Neutrophil (primary cell): ENCODE measurements around the gene DIRAS1.

Experiments used
- H3K27ac ChIP-seq: fragments of 200-600 bp; sonication (generic); 2 replicates; pipeline ENCODE4 v1.5.1; 2016; ENCODE audit warnings: mild to moderate bottlenecking, moderate library complexity
- H3K27me3 ChIP-seq: fragments of 200-600 bp; sonication (generic); 2 replicates; pipeline ENCODE4 v1.6.0; 2016; ENCODE audit warnings: mild to moderate bottlenecking
- H3K36me3 ChIP-seq: fragments of 200-600 bp; sonication (generic); 2 replicates; pipeline ENCODE4 v1.5.1; 2017
- H3K4me1 ChIP-seq, 2 experiments: fragments of 200-600 bp in 1 of 2; sonication (generic) in 1 of 2; 1 replicate in 1 of 2; 2 replicates in 1 of 2; pipeline versions ENCODE4 v1.5.1 to v1.6.1; 2013 to 2016; ENCODE audit warnings: low read depth in 1 of 2, low read length in 1 of 2, mild to moderate bottlenecking in 1 of 2, moderate library complexity in 1 of 2; ENCODE audit not compliant: control insufficient read depth in 1 of 2, insufficient read depth in 1 of 2
- H3K4me3 ChIP-seq, 2 experiments: fragments of 200-600 bp in 1 of 2; sonication (generic) in 1 of 2; 1 replicate in 1 of 2; 2 replicates in 1 of 2; pipeline ENCODE4 v1.5.1; 2013 to 2016; ENCODE audit warnings: low read depth in 1 of 2, low read length in 1 of 2, mild to moderate bottlenecking in 1 of 2, moderate library complexity in 1 of 2
- H3K9me3 ChIP-seq: fragments of 200-600 bp; sonication (generic); 2 replicates; pipeline ENCODE4 v1.5.1; 2016
- TF ChIP-seq, protein P1 (sequence below): fragments of 200-600 bp; sonication (generic); IDR thresholded peaks from 2 replicates; pipeline ENCODE4 v1.5.1; 2016; ENCODE audit warnings: antibody characterized with exemption

DIRAS1 gene

DNA sequence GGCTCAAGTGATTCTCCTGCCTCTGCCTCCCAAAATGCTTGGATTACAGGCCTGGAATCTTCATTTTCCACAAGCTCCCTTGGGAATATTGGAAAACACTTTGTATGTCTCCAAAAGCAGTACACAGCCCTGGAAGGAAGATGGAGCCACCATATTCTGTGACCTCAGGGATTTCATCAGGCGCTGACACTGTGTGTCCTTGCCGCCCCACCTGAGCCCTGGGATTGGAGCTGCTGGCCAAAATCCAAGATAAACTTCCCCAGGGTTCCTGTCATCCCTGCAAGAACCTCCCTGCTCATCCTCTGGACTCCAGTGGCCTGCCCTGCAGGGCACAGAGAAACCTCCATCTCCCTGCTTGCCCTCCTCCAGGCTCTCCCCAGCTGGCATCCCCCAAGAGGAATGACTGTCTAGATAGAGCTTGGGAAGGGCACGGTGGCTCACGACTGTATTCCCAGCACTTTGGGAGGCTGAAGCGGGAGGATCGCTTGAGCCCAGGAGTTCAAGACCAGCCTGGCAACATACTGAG, 17.4 kb downstream of the DIRAS1 start:
- Histone ChIP-seq H3K27me3 (no peaks in the 10 kb centered on the region), H3K9me3 (no peaks in the 10 kb centered on the region), H3K4me1 (peaks cover 6 to 13% of the 10 kb centered on the region in 2 experiments), H3K36me3 (no peaks in the 10 kb centered on the region), H3K27ac (no peak overlapping the region), H3K4me3 (no peak overlapping the region)
- TF ChIP-seq, protein P1, sequence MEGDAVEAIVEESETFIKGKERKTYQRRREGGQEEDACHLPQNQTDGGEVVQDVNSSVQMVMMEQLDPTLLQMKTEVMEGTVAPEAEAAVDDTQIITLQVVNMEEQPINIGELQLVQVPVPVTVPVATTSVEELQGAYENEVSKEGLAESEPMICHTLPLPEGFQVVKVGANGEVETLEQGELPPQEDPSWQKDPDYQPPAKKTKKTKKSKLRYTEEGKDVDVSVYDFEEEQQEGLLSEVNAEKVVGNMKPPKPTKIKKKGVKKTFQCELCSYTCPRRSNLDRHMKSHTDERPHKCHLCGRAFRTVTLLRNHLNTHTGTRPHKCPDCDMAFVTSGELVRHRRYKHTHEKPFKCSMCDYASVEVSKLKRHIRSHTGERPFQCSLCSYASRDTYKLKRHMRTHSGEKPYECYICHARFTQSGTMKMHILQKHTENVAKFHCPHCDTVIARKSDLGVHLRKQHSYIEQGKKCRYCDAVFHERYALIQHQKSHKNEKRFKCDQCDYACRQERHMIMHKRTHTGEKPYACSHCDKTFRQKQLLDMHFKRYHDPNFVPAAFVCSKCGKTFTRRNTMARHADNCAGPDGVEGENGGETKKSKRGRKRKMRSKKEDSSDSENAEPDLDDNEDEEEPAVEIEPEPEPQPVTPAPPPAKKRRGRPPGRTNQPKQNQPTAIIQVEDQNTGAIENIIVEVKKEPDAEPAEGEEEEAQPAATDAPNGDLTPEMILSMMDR: no peak

GRCh38 chr19:2703077-2703437, 18.1 kb downstream of the DIRAS1 start:
- no peaks in the 10 kb centered on the region for H3K27me3 ChIP-seq
- no peaks in the 10 kb centered on the region for H3K36me3 ChIP-seq
- TF ChIP-seq, protein P1: no peak
- peaks cover 13% of the 10 kb centered on the region in 2 experiments for H3K4me1 ChIP-seq
- H3K27ac ChIP-seq: peak overlapping the region; percentile 75
- peak overlapping the region; percentile 35 to 41 for H3K4me3 ChIP-seq
- no peaks in the 10 kb centered on the region for H3K9me3 ChIP-seq

- peak within 1 kb of the TSS; percentile 57 to 68 for H3K4me3 ChIP-seq
- no peaks in the 10 kb centered on the region for H3K36me3 ChIP-seq
- peaks cover 13% of the 10 kb centered on the region in 2 experiments for H3K4me1 ChIP-seq
- peak within 1 kb of the TSS; percentile 75 for H3K27ac ChIP-seq
- TF ChIP-seq, protein P1: peak; percentile 32
- no peaks in the 10 kb centered on the region for H3K27me3 ChIP-seq
- H3K9me3 ChIP-seq: no peaks in the 10 kb centered on the region
Observed at GRCh38 chr19:2702170-2703076, 18.7 kb downstream of the DIRAS1 start, which contains the start of gene GNG7. TSS of gene GNG7 (minus strand) at chr19:2702694. CDS start at chr19:2520688, 182,006 bp downstream.

GRCh38 chr19:2701361-2702169, 19.6 kb downstream of the DIRAS1 start:
- Histone ChIP-seq H3K27me3 (no peaks in the 10 kb centered on the region), H3K4me1 (peaks cover 13% of the 10 kb centered on the region in 2 experiments), H3K9me3 (no peaks in the 10 kb centered on the region), H3K27ac (no peak overlapping the region), H3K36me3 (no peaks in the 10 kb centered on the region), H3K4me3 (peak overlapping the region; percentile 57 to 68)
- TF ChIP-seq, protein P1: no peak

GRCh38 chr19:2700660-2701360, 20.4 kb downstream of the DIRAS1 start:
- Histone ChIP-seq H3K27me3 (no peaks in the 10 kb centered on the region), H3K36me3 (no peaks in the 10 kb centered on the region), H3K27ac (no peak overlapping the region), H3K4me1 (peaks cover 15% of the 10 kb centered on the region in 2 experiments), H3K9me3 (no peaks in the 10 kb centered on the region), H3K4me3 (no peak overlapping the region)
- TF ChIP-seq, protein P1: no peak
